ENCODE data around the gene KANTR. TPM values are rescaled to one million over a fixed set of nuclear protein-coding genes. Genes with fewer than 3 reads are reported as not detected.

KANTR gene
- total RNA-seq, 1 experiment from 2014 or later: 25.3 TPM

DNA sequence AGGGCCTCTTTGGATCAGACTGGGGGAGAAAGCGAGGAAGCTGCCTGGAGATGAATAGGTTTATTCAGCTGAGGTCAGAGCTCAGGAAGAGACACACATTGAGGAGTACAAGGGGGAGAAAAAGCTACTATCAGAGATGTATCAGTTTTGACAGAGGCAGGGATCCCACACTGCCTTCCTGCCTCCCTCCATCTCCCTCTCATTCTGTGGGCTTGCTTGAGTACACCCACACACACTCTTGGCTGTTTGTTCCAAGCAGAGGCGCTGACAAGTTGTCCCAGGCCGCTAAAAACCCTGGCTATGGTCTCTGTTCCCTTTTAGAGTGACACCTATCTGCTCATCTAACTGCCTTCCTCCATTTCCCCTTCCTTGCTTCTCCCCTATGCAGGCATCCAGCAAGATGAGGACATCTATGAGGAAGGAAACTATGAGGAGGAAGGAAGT, 6.5 kb upstream of the KANTR start:
- no peaks in the 10 kb centered on the region for H3F3A ChIP-seq (ENCODE audit: insufficient read depth, low read depth)
- intact Hi-C loops (cut with micrococcal nuclease; ENCODE audit: unreplicated experiment): no loop called here
- no peak overlapping the region for H2AFZ ChIP-seq
- H3K36me3 ChIP-seq (ENCODE audit: low read depth): no peaks in the 10 kb centered on the region
- no peaks in the 10 kb centered on the region for H3K9me2 ChIP-seq (ENCODE audit: insufficient read depth)
- DNase-seq: no peak
- H3K4me1 ChIP-seq (replicated peaks; ENCODE audit: insufficient read depth): no peaks in the 10 kb centered on the region
- POLR2A ChIA-PET (ENCODE audit: unreplicated experiment): no interaction called here
- no peaks in the 10 kb centered on the region for H4K20me1 ChIP-seq (ENCODE audit: insufficient read depth)
- no peak overlapping the region for H3K4me3 ChIP-seq
- H3K79me2 ChIP-seq (ENCODE audit: low read depth): no peaks in the 10 kb centered on the region
- no peak overlapping the region for H3K4me2 ChIP-seq
- BruUV-seq (replicated peaks): no TSS peak
- TF ChIP-seq EZH2 (IDR thresholded peaks at IDR 0.05; ENCODE audit: low read depth) (no peak), CTCF (conservative IDR thresholded peaks at IDR 0.05) (no peak)
- H3K27ac ChIP-seq: no peak overlapping the region
- no peaks in the 10 kb centered on the region for H3K9me3 ChIP-seq (ENCODE audit: insufficient read depth, low read depth)
- CTCF ChIA-PET: no interaction called here
- H3K27me3 ChIP-seq (ENCODE audit: insufficient read depth, low read depth): no peaks in the 10 kb centered on the region

DNA sequence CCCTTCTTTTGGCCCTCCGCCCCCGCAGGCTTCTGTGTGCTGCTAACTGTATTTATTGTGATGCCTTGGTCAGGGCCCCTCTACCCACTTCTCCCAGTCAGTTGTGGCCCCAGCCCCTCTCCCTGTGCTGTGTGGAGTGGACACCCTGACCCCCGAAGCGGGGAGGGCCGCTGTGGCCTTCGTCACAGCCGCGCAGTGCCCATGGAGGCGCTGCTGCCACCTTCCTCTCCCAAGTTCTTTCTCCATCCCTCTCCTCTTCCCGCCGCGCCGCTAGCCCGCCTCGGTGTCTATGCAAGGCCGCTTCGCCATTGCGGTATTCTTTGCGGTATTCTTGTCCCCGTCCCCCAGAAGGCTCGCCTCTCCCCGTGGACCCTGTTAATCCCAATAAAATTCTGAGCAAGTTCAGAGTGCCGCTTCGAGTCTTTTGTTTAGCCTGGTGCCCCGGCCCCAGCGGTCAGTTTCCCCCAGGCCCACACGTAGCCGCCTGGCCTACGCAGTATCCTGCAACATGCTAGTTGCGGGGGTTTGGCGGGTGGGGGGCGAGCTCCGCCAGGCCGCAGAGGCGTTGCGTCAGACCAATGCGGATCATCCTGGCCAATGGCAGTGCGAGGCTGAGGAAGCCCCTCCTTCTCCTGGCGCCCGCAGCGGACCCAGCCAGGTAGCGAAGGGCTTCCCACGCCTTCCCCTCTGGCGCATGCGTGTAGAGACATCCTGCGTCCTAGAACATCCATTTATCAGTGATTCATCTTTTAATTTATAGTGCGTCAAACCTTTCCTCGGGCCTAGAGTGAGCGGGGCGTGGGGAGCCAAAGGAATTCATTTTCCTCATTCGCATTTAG, 5.6 kb upstream of the KANTR start:
- H3F3A ChIP-seq (ENCODE audit: insufficient read depth, low read depth): 0 out of 2 replicates have a peak, but pooled peaks cover 1% of the 10 kb centered on the region
- no peak overlapping the region for H3K27ac ChIP-seq
- H3K4me2 ChIP-seq: no peak overlapping the region
- H3K9me3 ChIP-seq (ENCODE audit: insufficient read depth, low read depth): no peaks in the 10 kb centered on the region
- no peak overlapping the region for H2AFZ ChIP-seq
- intact Hi-C loops (cut with micrococcal nuclease; ENCODE audit: unreplicated experiment): no loop called here
- CTCF ChIA-PET: no interaction called here
- DNase-seq: peak in 1 of 2 experiments; percentile 24
- TF ChIP-seq EZH2 (IDR thresholded peaks at IDR 0.05; ENCODE audit: low read depth) (no peak), CTCF (conservative IDR thresholded peaks at IDR 0.05) (no peak)
- no peaks in the 10 kb centered on the region for H3K4me1 ChIP-seq (replicated peaks; ENCODE audit: insufficient read depth)
- no TSS peak for BruUV-seq (replicated peaks)
- no peaks in the 10 kb centered on the region for H4K20me1 ChIP-seq (ENCODE audit: insufficient read depth)
- no peaks in the 10 kb centered on the region for H3K79me2 ChIP-seq (ENCODE audit: low read depth)
- H3K27me3 ChIP-seq (ENCODE audit: insufficient read depth, low read depth): no peaks in the 10 kb centered on the region
- no peak overlapping the region for H3K4me3 ChIP-seq
- POLR2A ChIA-PET (ENCODE audit: unreplicated experiment): no interaction called here
- no peaks in the 10 kb centered on the region for H3K9me2 ChIP-seq (ENCODE audit: insufficient read depth)
- no peaks in the 10 kb centered on the region for H3K36me3 ChIP-seq (ENCODE audit: low read depth)

DNA sequence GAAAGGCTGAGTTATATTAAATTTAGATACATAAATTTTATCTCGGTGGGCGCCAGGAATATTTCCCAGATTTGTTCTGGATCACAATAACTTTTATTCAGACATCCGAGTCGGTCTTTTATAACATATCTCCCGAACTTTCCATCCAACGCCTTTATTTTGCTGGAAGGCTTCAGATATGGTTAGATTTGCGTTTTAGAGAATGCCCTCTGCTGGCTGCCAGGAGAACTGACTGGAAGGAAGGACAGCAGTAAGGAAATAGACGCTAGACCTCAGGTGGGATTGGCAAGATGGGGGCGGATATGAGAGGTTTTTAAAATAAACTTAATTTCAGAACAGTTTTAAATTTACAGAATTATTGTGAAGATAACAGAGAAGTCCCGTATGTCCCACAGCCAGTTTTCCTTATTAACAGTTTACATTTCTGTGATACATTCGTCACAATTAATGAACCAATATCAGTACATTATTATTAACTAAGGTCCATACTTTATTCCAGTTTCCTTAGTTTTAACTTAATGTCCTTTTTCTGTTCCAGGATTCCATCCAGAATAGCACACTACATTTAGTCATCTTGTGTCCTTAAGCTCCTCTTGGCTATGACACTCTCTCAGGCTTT, 4.6 kb upstream of the KANTR start:
- POLR2A ChIA-PET (ENCODE audit: unreplicated experiment): interaction anchor here (0.6 kb wide), 1 partner anchor 95 kb away, joined by 3 read pairs; no protein-coding TSS in a partner anchor
- CTCF ChIA-PET: interaction anchor here (0.6 kb wide), 1 partner anchor 238 kb away, joined by 7 read pairs; no protein-coding TSS in a partner anchor
- intact Hi-C loops (cut with micrococcal nuclease; ENCODE audit: unreplicated experiment): loop anchor here (1.0 kb wide), 1 partner anchor 18 kb away; no protein-coding TSS in a partner anchor
- Histone ChIP-seq H3F3A (ENCODE audit: insufficient read depth, low read depth) (0 out of 2 replicates have a peak, but pooled peaks cover 4% of the 10 kb centered on the region), H3K4me1 (replicated peaks; ENCODE audit: insufficient read depth) (no peaks in the 10 kb centered on the region), H3K79me2 (ENCODE audit: low read depth) (no peaks in the 10 kb centered on the region), H4K20me1 (ENCODE audit: insufficient read depth) (no peaks in the 10 kb centered on the region), H3K27ac (no peak overlapping the region), H3K4me2 (no peak overlapping the region), H3K9me3 (ENCODE audit: insufficient read depth, low read depth) (no peaks in the 10 kb centered on the region), H3K4me3 (no peak overlapping the region), H3K27me3 (ENCODE audit: insufficient read depth, low read depth) (no peaks in the 10 kb centered on the region), H3K9me2 (ENCODE audit: insufficient read depth) (no peaks in the 10 kb centered on the region), H2AFZ (no peak overlapping the region), H3K36me3 (ENCODE audit: low read depth) (no peaks in the 10 kb centered on the region)
- BruUV-seq (replicated peaks): no TSS peak
- peak in 1 of 2 experiments; percentile 43 for DNase-seq
- TF ChIP-seq EZH2 (IDR thresholded peaks at IDR 0.05; ENCODE audit: low read depth) (no peak), CTCF (conservative IDR thresholded peaks at IDR 0.05) (peak; percentile 58)

All from PC-9 (cell line).